ENCODE measurements around the gene LDLRAP1.
A peak's percentile ranks its signal among the peaks of the same experiment; 100 is the strongest.
"Not testable (repeated sequence)": the region's sequence is repeated elsewhere in the genome, so short reads cannot be mapped to it uniquely, and the experiment has no call there.

LDLRAP1 gene

GRCh38 chr1:25543425-25544242 is at the start of gene LDLRAP1:
LDLRAP1 (plus strand) TSS chr1:25543606; CDS start chr1:25543699, 93 bp downstream.
- peak; percentile 91 for DNase-seq

- no peak for DNase-seq
These were observed 48.5 kb upstream of the LDLRAP1 start for GRCh38 chr1:25494952-25495351.

- no peak for DNase-seq
These were observed 42.7 kb upstream of the LDLRAP1 start for GRCh38 chr1:25500694-25501093.

GRCh38 chr1:25501235-25502058 is 42.0 kb upstream of the LDLRAP1 start:
- DNase-seq: no peak

- no peak for DNase-seq
These were observed 40.4 kb upstream of the LDLRAP1 start for GRCh38 chr1:25502957-25503356.

- DNase-seq: peak; percentile 20
These were observed 39.6 kb upstream of the LDLRAP1 start for GRCh38 chr1:25503551-25504426.

- DNase-seq: no peak
These were observed 38.5 kb upstream of the LDLRAP1 start for GRCh38 chr1:25504706-25505595.

GRCh38 chr1:25505656-25506385 is 37.6 kb upstream of the LDLRAP1 start:
- no peak for DNase-seq

- DNase-seq: not testable (repeated sequence)
These were observed 36.6 kb upstream of the LDLRAP1 start for GRCh38 chr1:25506566-25507463.

- no peak for DNase-seq
These were observed 29.7 kb upstream of the LDLRAP1 start for GRCh38 chr1:25513666-25514065.

- no peak for DNase-seq
These were observed 28.4 kb upstream of the LDLRAP1 start for GRCh38 chr1:25515033-25515432.

- no peak for DNase-seq
These were observed 26.7 kb upstream of the LDLRAP1 start for GRCh38 chr1:25516686-25517085.

GRCh38 chr1:25517476-25518394 is 25.7 kb upstream of the LDLRAP1 start:
- DNase-seq: no peak

- DNase-seq: no peak
These were observed 23.8 kb upstream of the LDLRAP1 start for GRCh38 chr1:25519624-25520023.

GRCh38 chr1:25520446-25521061 is 22.9 kb upstream of the LDLRAP1 start:
- DNase-seq: peak; percentile 74

GRCh38 chr1:25522031-25522655 is 21.3 kb upstream of the LDLRAP1 start:
- no peak for DNase-seq

GRCh38 chr1:25523542-25523941 is 19.9 kb upstream of the LDLRAP1 start:
- DNase-seq: no peak

All from suppressor macrophage treated with lipopolysaccharide for 4 hours (primary cell).